Measurements from ENCODE around the gene NID1.
A peak's percentile ranks its signal among the peaks of the same experiment; 100 is the strongest.

Gene NID1

GRCh38 chr1:235986869-235987268 is 78.0 kb downstream of the NID1 start:
- no peak overlapping the region for H3K4me3 ChIP-seq (ENCODE audit: low read depth, low read length)
- H2AK5ac ChIP-seq (ENCODE audit: low read length) = no peak overlapping the region
- no peak overlapping the region for H2BK5ac ChIP-seq (ENCODE audit: low read depth, low read length, poor library complexity)
- H2BK12ac ChIP-seq (ENCODE audit: low read length) = no peak overlapping the region
- no peak overlapping the region for H3K23ac ChIP-seq (ENCODE audit: low read length)
- H2AFZ ChIP-seq (ENCODE audit: insufficient read depth, low read length, poor library complexity) = no peak overlapping the region
- H3K4ac ChIP-seq (ENCODE audit: low read depth, low read length) = no peak overlapping the region
- no peak overlapping the region for H3K27ac ChIP-seq (ENCODE audit: low read depth, low read length)
- no peak overlapping the region for H3K14ac ChIP-seq (ENCODE audit: low read length)
- no peak overlapping the region for H4K91ac ChIP-seq (ENCODE audit: low read depth, low read length)
- H3K27me3 ChIP-seq (ENCODE audit: insufficient read depth, low read length) = no peaks in the 10 kb centered on the region
- H3K4me1 ChIP-seq (ENCODE audit: control insufficient read depth in 1 of 2, insufficient read depth in 2 of 2, low read length in 2 of 2) = peaks cover 0 to 4% of the 10 kb centered on the region in 2 experiments
- no peak overlapping the region for H3K18ac ChIP-seq (ENCODE audit: low read length)
- peaks cover 7% of the 10 kb centered on the region for H3K9me3 ChIP-seq (ENCODE audit: insufficient read depth, low read depth, low read length)
- H3K79me2 ChIP-seq (ENCODE audit: control insufficient read depth, insufficient read depth, low read length, poor library complexity) = no peaks in the 10 kb centered on the region
- H3K36me3 ChIP-seq (ENCODE audit: control insufficient read depth in 1 of 2, insufficient read depth in 2 of 2, low read length in 2 of 2) = no peaks in the 10 kb centered on the region
- no peak overlapping the region for H4K8ac ChIP-seq (ENCODE audit: low read depth, low read length)
- no peaks in the 10 kb centered on the region for H3K79me1 ChIP-seq (ENCODE audit: low read length)
- no peak overlapping the region for H2BK120ac ChIP-seq (ENCODE audit: insufficient read depth, low read length, poor library complexity)
- no CpG with 5 or more reads among the region's 3 CpGs for WGBS (ENCODE audit: extremely low coverage, insufficient coverage, insufficient read length)
- no peak for DNase-seq
- no peak overlapping the region for H4K12ac ChIP-seq (ENCODE audit: low read depth, low read length)
- H3K4me2 ChIP-seq (ENCODE audit: low read length) = no peak overlapping the region
- no peak overlapping the region for H3K9ac ChIP-seq (ENCODE audit: low read length)

- Histone ChIP-seq H3K79me2 (ENCODE audit: control insufficient read depth, insufficient read depth, low read length, poor library complexity) (no peaks in the 10 kb centered on the region), H2AFZ (ENCODE audit: insufficient read depth, low read length, poor library complexity) (no peak overlapping the region), H3K27ac (ENCODE audit: low read depth, low read length) (no peak overlapping the region), H3K18ac (ENCODE audit: low read length) (no peak overlapping the region), H2BK5ac (ENCODE audit: low read depth, low read length, poor library complexity) (no peak overlapping the region), H3K9ac (ENCODE audit: low read length) (no peak overlapping the region), H2BK120ac (ENCODE audit: insufficient read depth, low read length, poor library complexity) (no peak overlapping the region), H3K14ac (ENCODE audit: low read length) (no peak overlapping the region), H3K4me1 (ENCODE audit: control insufficient read depth in 1 of 2, insufficient read depth in 2 of 2, low read length in 2 of 2) (peaks cover 0 to 4% of the 10 kb centered on the region in 2 experiments), H3K9me3 (ENCODE audit: insufficient read depth, low read depth, low read length) (peaks cover 1% of the 10 kb centered on the region), H4K12ac (ENCODE audit: low read depth, low read length) (no peak overlapping the region), H4K8ac (ENCODE audit: low read depth, low read length) (no peak overlapping the region), H2BK12ac (ENCODE audit: low read length) (no peak overlapping the region), H2AK5ac (ENCODE audit: low read length) (no peak overlapping the region), H3K4ac (ENCODE audit: low read depth, low read length) (no peak overlapping the region), H3K4me3 (ENCODE audit: low read depth, low read length) (no peak overlapping the region), H4K91ac (ENCODE audit: low read depth, low read length) (no peak overlapping the region), H3K36me3 (ENCODE audit: control insufficient read depth in 1 of 2, insufficient read depth in 2 of 2, low read length in 2 of 2) (no peaks in the 10 kb centered on the region), H3K79me1 (ENCODE audit: low read length) (no peaks in the 10 kb centered on the region), H3K27me3 (ENCODE audit: insufficient read depth, low read length) (no peaks in the 10 kb centered on the region), H3K4me2 (ENCODE audit: low read length) (no peak overlapping the region), H3K23ac (ENCODE audit: low read length) (no peak overlapping the region)
- WGBS (ENCODE audit: extremely low coverage, insufficient coverage, insufficient read length) = no CpG with 5 or more reads among the region's 6 CpGs
- DNase-seq = peak in 1 of 2 donors; percentile 86
These were observed 80.7 kb downstream of the NID1 start for GRCh38 chr1:235984041-235984825.

GRCh38 chr1:235980976-235981375 is 83.9 kb downstream of the NID1 start:
- WGBS (ENCODE audit: extremely low coverage, insufficient coverage, insufficient read length) = no CpG with 5 or more reads among the region's 3 CpGs

GRCh38 chr1:235979716-235980333 is 85.1 kb downstream of the NID1 start:
- Histone ChIP-seq H3K27me3 (ENCODE audit: insufficient read depth, low read length) (no peaks in the 10 kb centered on the region), H3K23ac (ENCODE audit: low read length) (no peak overlapping the region)
- no CpG with 5 or more reads among the region's 12 CpGs for WGBS (ENCODE audit: extremely low coverage, insufficient coverage, insufficient read length)

More at GRCh38 chr1:235980976-235981375, 83.9 kb downstream of the NID1 start:
- H3K27me3 ChIP-seq (ENCODE audit: insufficient read depth, low read length) = no peaks in the 10 kb centered on the region
- no peak overlapping the region for H2BK120ac ChIP-seq (ENCODE audit: insufficient read depth, low read length, poor library complexity)
- no peak overlapping the region for H4K12ac ChIP-seq (ENCODE audit: low read depth, low read length)
- H3K4ac ChIP-seq (ENCODE audit: low read depth, low read length) = no peak overlapping the region
- H2BK5ac ChIP-seq (ENCODE audit: low read depth, low read length, poor library complexity) = no peak overlapping the region
- no peak overlapping the region for H3K23ac ChIP-seq (ENCODE audit: low read length)
- H3K4me2 ChIP-seq (ENCODE audit: low read length) = no peak overlapping the region
- peaks cover 4 to 6% of the 10 kb centered on the region in 2 experiments for H3K36me3 ChIP-seq (ENCODE audit: control insufficient read depth in 1 of 2, insufficient read depth in 2 of 2, low read length in 2 of 2)
- no peak overlapping the region for H2AK5ac ChIP-seq (ENCODE audit: low read length)
- H3K79me2 ChIP-seq (ENCODE audit: control insufficient read depth, insufficient read depth, low read length, poor library complexity) = no peaks in the 10 kb centered on the region
- no peak for DNase-seq
- H4K91ac ChIP-seq (ENCODE audit: low read depth, low read length) = no peak overlapping the region
- no peak overlapping the region for H3K27ac ChIP-seq (ENCODE audit: low read depth, low read length)
- H3K18ac ChIP-seq (ENCODE audit: low read length) = no peak overlapping the region
- no peaks in the 10 kb centered on the region for H3K79me1 ChIP-seq (ENCODE audit: low read length)
- H2AFZ ChIP-seq (ENCODE audit: insufficient read depth, low read length, poor library complexity) = no peak overlapping the region
- no peak overlapping the region for H3K4me3 ChIP-seq (ENCODE audit: low read depth, low read length)
- H4K8ac ChIP-seq (ENCODE audit: low read depth, low read length) = no peak overlapping the region
- H3K9me3 ChIP-seq (ENCODE audit: insufficient read depth, low read depth, low read length) = peaks cover 7% of the 10 kb centered on the region
- no peak overlapping the region for H2BK12ac ChIP-seq (ENCODE audit: low read length)
- no peak overlapping the region for H3K14ac ChIP-seq (ENCODE audit: low read length)
- H3K4me1 ChIP-seq (ENCODE audit: control insufficient read depth in 1 of 2, insufficient read depth in 2 of 2, low read length in 2 of 2) = peaks cover 0 to 4% of the 10 kb centered on the region in 2 experiments
- no peak overlapping the region for H3K9ac ChIP-seq (ENCODE audit: low read length)

More at GRCh38 chr1:235979716-235980333, 85.1 kb downstream of the NID1 start:
- no peak overlapping the region for H2BK12ac ChIP-seq (ENCODE audit: low read length)
- H3K79me2 ChIP-seq (ENCODE audit: control insufficient read depth, insufficient read depth, low read length, poor library complexity) = no peaks in the 10 kb centered on the region
- H4K8ac ChIP-seq (ENCODE audit: low read depth, low read length) = no peak overlapping the region
- H2AFZ ChIP-seq (ENCODE audit: insufficient read depth, low read length, poor library complexity) = no peak overlapping the region
- no peak overlapping the region for H3K4me3 ChIP-seq (ENCODE audit: low read depth, low read length)
- no peak overlapping the region for H2BK5ac ChIP-seq (ENCODE audit: low read depth, low read length, poor library complexity)
- peaks cover 7% of the 10 kb centered on the region for H3K9me3 ChIP-seq (ENCODE audit: insufficient read depth, low read depth, low read length)
- DNase-seq = no peak
- no peak overlapping the region for H3K14ac ChIP-seq (ENCODE audit: low read length)
- H3K79me1 ChIP-seq (ENCODE audit: low read length) = no peaks in the 10 kb centered on the region
- no peak overlapping the region for H3K4ac ChIP-seq (ENCODE audit: low read depth, low read length)
- peaks cover 0 to 4% of the 10 kb centered on the region in 2 experiments for H3K4me1 ChIP-seq (ENCODE audit: control insufficient read depth in 1 of 2, insufficient read depth in 2 of 2, low read length in 2 of 2)
- H3K9ac ChIP-seq (ENCODE audit: low read length) = no peak overlapping the region
- peaks cover 4 to 6% of the 10 kb centered on the region in 2 experiments for H3K36me3 ChIP-seq (ENCODE audit: control insufficient read depth in 1 of 2, insufficient read depth in 2 of 2, low read length in 2 of 2)
- H3K4me2 ChIP-seq (ENCODE audit: low read length) = no peak overlapping the region
- H2BK120ac ChIP-seq (ENCODE audit: insufficient read depth, low read length, poor library complexity) = no peak overlapping the region
- no peak overlapping the region for H4K12ac ChIP-seq (ENCODE audit: low read depth, low read length)
- no peak overlapping the region for H4K91ac ChIP-seq (ENCODE audit: low read depth, low read length)
- no peak overlapping the region for H2AK5ac ChIP-seq (ENCODE audit: low read length)
- H3K18ac ChIP-seq (ENCODE audit: low read length) = no peak overlapping the region
- no peak overlapping the region for H3K27ac ChIP-seq (ENCODE audit: low read depth, low read length)

All from trophoblast cell (in vitro differentiated cells and primary cell).